GM10847 (cell line): Measurements from ENCODE around the gene ADCK2.

Experiments
- POLR2A ChIP-seq: IDR thresholded peaks from 2 replicates; pipeline ENCODE4 v1.6.1; 2011; ENCODE audit not compliant: insufficient read length; ENCODE audit errors: extremely low read depth

Gene ADCK2

DNA sequence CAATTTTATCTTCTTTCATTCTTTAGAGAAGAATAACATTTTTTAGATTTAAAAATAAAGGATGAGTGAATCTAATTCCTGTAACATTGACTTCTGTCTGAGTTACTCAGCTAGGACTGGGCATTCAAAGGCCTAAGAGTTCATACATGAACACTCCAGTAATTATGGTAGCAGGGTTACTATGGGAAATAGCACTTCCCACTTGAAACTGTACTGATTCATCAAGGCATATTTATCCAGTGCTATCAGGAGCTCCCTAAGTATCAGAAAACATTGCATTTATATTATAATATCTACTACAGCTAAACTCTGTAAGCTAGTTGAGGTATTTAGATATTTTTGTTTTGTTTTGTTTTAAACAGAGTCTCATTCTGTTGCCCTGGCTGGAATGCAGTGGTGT, 65.5 kb downstream of the ADCK2 start:
- TF ChIP-seq POLR2A: no peak

DNA sequence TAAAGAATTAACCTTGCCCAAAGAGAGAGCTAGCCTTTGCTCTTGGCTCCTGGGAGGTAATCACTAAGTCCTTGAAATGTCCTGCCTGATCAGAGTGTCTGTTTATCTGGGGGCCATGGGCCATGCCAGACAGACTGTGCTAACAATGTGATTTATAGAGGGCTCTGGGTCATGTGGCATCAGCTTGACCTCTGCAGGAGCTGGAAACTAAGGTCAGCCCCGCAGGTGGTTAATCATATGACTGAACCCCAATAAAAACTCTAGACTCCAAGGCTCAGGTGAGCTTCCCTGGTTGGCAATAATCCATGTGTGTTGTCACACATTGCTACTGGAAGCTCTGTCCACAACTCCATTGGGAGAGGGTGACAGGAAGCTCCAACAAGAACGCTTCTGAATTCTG, 71.3 kb downstream of the ADCK2 start:
- TF ChIP-seq POLR2A: no peak
